WI38 (cell line): ENCODE results near the gene POLA1.

Source experiments
- H3K4me3 ChIP-seq: 2 replicates; pipeline ENCODE4 v1.5.1; 2011; ENCODE audit warnings: low read depth, mild to moderate bottlenecking, control low read depth, low read length
- TF ChIP-seq, protein P1 (sequence below): IDR thresholded peaks from 2 replicates; pipeline ENCODE4 v1.5.1; 2012; ENCODE audit warnings: low read depth, mild to moderate bottlenecking, control low read depth, low read length

Gene POLA1

DNA sequence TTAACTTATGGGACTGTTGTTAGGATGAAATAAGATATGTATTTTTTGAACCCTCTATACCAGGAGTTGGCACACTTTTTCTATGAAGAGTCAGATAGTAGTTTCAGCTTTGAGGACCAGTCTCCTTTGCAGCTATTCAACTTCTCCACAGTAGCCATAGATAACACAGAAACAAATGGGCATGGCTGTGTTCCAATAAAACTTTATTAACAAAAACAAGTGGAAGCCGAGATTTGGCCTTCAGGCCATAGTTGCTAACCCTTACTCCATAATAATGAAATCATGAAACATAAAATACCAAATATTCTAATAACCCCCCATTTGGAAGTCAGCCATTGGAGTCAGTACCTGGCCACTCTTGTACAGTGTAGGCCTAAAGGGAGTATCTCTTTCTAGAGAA lies 291.4 kb downstream of the POLA1 start:
- TF ChIP-seq, protein P1, sequence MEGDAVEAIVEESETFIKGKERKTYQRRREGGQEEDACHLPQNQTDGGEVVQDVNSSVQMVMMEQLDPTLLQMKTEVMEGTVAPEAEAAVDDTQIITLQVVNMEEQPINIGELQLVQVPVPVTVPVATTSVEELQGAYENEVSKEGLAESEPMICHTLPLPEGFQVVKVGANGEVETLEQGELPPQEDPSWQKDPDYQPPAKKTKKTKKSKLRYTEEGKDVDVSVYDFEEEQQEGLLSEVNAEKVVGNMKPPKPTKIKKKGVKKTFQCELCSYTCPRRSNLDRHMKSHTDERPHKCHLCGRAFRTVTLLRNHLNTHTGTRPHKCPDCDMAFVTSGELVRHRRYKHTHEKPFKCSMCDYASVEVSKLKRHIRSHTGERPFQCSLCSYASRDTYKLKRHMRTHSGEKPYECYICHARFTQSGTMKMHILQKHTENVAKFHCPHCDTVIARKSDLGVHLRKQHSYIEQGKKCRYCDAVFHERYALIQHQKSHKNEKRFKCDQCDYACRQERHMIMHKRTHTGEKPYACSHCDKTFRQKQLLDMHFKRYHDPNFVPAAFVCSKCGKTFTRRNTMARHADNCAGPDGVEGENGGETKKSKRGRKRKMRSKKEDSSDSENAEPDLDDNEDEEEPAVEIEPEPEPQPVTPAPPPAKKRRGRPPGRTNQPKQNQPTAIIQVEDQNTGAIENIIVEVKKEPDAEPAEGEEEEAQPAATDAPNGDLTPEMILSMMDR, result no peak

DNA sequence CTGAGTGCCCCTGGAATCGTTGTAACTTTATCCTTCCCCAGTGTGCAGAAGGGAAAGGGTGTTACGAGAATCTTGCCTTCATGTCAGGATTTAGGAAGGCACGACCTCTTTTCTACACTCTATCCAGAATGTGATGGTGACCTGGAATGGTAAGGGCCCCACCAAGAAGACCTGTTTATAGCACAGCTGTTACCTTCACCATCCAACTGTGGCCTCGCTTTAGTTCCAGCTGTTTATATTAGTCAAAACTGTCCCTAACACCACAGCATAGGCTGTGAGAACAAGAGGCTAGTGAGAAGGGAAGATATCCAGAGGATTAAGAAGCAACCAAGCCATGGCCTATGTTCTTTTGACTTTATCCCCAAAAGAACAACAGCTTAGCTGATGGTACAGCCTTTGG lies 294.0 kb downstream of the POLA1 start:
- TF ChIP-seq, protein P1, result no peak
- no peak overlapping the region for H3K4me3 ChIP-seq

More for the DNA sequence above, 291.4 kb downstream of the POLA1 start:
- H3K4me3 ChIP-seq, result no peak overlapping the region

DNA sequence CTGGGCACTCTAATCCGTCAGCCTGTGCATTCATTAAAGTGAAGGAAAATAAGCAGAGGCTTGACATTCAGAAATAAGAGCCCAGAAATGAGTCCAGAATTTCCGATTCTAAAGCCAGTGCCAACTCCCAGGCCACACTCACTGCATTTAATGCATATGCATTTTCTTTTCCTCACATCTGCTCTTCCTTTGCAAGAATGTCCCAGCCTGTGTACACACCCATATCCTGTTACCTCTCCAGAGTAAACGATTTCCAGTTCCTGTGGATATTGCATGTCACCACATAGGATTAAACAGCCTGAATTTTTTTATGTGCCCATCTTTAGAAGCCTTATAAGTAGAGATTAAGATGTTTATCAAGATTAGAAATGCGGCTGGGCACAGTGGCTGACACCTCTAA lies 294.6 kb downstream of the POLA1 start:
- no peak overlapping the region for H3K4me3 ChIP-seq
- TF ChIP-seq, protein P1, result no peak

DNA sequence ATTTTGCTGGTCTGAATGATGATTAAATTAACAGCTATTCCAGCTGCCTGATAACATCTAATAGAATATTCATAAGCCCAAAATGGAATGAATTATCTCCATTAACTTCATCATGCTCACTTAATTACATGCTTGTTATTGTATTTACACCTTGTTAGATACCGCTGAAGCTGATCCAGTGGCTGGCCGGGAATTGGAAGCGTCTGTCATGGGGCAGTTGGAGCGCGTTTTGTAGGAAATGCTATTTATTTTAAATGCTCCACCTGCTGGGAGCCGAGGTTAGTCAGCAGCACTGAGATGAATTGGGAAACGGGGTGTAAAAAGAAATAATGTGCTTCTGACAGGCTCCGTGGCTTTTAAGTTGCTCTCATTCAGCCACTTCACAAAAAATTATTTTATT lies 296.8 kb downstream of the POLA1 start:
- TF ChIP-seq, protein P1, result no peak
- no peak overlapping the region for H3K4me3 ChIP-seq

DNA sequence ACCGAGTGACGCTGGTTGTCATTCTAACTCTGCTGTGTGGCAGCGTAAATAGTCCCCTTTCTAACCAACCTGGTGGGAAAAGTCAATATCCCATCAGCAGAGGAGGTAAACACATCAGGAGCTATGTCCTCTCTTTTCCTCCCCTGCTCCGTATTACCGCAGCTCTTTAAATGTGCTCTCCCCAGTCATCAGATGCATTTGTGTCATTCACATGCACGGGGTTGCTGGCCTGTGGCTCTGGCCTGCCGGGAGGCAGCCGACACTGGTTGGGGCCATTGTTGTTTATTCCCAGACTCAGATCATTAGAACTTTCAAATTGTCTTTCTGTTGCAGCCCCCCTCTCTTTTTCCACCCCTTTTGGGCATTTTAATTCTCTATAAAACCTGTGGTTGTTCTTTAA lies 300.2 kb downstream of the POLA1 start:
- no peak overlapping the region for H3K4me3 ChIP-seq
- TF ChIP-seq, protein P1, result no peak

DNA sequence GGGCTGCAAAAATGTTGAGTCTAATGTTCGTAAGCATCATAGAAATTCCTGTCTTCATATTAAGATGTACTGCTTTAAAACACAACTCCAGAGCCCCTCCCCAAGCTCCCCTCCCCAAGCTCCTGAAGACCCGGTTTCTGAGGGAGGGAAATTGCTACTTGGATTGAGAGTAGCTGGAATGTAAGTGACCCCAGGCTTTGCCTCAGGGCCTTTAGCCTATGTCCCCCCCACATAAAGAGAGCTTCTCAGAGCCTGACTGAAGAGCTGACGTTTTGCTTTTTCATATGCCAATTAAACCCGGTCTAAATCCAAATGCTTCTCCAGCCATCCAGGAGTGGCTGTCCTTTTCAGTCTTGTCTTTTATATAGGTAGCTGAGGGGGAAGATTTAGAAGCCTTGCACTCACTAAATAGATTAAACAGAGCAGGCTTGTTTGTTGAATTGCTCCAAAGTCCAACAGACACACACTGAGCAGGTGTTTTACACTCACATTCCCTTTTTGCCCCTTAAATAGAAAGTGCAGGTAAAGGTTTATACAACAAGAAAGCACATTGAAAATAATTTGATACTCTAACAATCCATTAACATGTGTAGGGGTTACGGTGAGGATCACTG lies 302.5 kb downstream of the POLA1 start:
- no peak overlapping the region for H3K4me3 ChIP-seq
- TF ChIP-seq, protein P1, result no peak

DNA sequence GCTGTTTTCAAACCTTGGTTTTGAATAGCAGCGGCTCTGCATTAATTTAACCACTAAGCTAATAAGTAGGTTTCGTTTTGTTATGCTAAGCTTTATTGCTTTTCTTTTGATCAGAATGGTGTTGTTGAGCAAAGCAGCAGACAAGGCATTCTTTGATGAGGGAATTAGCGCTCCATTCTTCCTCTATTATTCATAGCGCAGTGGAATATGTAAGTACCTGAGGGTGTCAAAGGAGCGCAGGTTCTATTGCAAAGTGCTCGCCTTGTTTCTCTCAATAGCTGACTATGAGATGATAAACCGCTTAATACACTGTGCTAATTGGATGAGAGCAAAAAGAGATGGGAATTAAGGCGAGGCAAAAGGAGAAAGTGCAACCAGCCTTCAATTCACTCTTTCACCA lies 305.8 kb downstream of the POLA1 start:
- no peak overlapping the region for H3K4me3 ChIP-seq
- TF ChIP-seq, protein P1, result no peak
